ENCODE measurements around the gene TMSB4X.

DNA sequence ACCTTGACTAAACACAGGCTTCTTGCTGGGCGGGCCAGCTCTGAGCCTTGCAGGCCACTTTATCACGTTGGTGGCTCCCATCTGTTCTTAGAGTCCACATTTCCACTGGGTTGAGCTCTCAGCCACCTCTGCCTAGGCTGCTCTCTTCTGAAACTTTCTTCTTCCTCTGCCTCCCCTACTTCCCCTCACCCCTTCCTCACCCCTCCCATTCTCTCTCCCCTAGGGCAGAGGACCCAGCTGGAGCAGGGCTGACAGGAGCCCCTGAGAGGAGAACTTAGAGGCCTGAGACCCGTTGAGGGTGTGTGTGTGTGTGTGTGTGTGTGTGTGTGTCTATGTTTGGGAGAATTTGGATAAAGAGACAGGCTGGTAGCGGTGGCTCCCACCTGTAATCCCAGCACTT lies 19.9 kb upstream of the TMSB4X start:
- TF ChIP-seq POLR2AphosphoS5 (IDR thresholded peaks at IDR 0.05) (no peak), EP300 (IDR thresholded peaks at IDR 0.05) (no peak), POLR2A (IDR thresholded peaks at IDR 0.05; ENCODE audit: low read depth) (no peak)
- TF ChIP-seq, protein P1, sequence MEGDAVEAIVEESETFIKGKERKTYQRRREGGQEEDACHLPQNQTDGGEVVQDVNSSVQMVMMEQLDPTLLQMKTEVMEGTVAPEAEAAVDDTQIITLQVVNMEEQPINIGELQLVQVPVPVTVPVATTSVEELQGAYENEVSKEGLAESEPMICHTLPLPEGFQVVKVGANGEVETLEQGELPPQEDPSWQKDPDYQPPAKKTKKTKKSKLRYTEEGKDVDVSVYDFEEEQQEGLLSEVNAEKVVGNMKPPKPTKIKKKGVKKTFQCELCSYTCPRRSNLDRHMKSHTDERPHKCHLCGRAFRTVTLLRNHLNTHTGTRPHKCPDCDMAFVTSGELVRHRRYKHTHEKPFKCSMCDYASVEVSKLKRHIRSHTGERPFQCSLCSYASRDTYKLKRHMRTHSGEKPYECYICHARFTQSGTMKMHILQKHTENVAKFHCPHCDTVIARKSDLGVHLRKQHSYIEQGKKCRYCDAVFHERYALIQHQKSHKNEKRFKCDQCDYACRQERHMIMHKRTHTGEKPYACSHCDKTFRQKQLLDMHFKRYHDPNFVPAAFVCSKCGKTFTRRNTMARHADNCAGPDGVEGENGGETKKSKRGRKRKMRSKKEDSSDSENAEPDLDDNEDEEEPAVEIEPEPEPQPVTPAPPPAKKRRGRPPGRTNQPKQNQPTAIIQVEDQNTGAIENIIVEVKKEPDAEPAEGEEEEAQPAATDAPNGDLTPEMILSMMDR (IDR thresholded peaks at IDR 0.05): no peak
